Measurements from ENCODE around the gene MYO9A.

GRCh38 chr15:71916834-71917233 lies 201.1 kb downstream of the MYO9A start:
- TF ChIP-seq CTCF (IDR thresholded peaks at IDR 0.05) = no peak
- no peak for TF ChIP-seq EZH2phosphoT487 (IDR thresholded peaks at IDR 0.05)

Measured in neural progenitor cell (in vitro differentiated cells).